ENCODE measurements around the gene ARHGAP18. TPM values are rescaled to one million over a fixed set of nuclear protein-coding genes. Genes with fewer than 3 reads are reported as not detected.
A peak's percentile ranks its signal among the peaks of the same experiment; 100 is the strongest.

The ARHGAP18 gene
- total RNA-seq, 1 experiment from 2014 or later, result 18.2 TPM

GRCh38 chr6:129660346-129660676 is 49.7 kb downstream of the ARHGAP18 start:
- DNase-seq (ENCODE audit: low read depth, low spot score), result no peak
- in situ Hi-C loops (cut with HindIII; ENCODE audit: low pct_unique_long_range_greater_than_20kb, low sequenced_read_pairs), result no loop called here

GRCh38 chr6:129659590-129660345 is 50.2 kb downstream of the ARHGAP18 start:
- in situ Hi-C loops (cut with HindIII; ENCODE audit: low pct_unique_long_range_greater_than_20kb, low sequenced_read_pairs), result no loop called here
- DNase-seq (ENCODE audit: low read depth, low spot score), result peak; percentile 74

GRCh38 chr6:129659167-129659566 is 50.8 kb downstream of the ARHGAP18 start:
- no peak for DNase-seq (ENCODE audit: low read depth, low spot score)
- in situ Hi-C loops (cut with HindIII; ENCODE audit: low pct_unique_long_range_greater_than_20kb, low sequenced_read_pairs), result no loop called here

- DNase-seq (ENCODE audit: low read depth, low spot score), result no peak
- in situ Hi-C loops (cut with HindIII; ENCODE audit: low pct_unique_long_range_greater_than_20kb, low sequenced_read_pairs), result no loop called here
Measured at GRCh38 chr6:129657483-129657882, 52.5 kb downstream of the ARHGAP18 start.

- in situ Hi-C loops (cut with HindIII; ENCODE audit: low pct_unique_long_range_greater_than_20kb, low sequenced_read_pairs), result no loop called here
- DNase-seq (ENCODE audit: low read depth, low spot score), result no peak
Measured at GRCh38 chr6:129655334-129655733, 54.6 kb downstream of the ARHGAP18 start.

- in situ Hi-C loops (cut with HindIII; ENCODE audit: low pct_unique_long_range_greater_than_20kb, low sequenced_read_pairs), result no loop called here
- DNase-seq (ENCODE audit: low read depth, low spot score), result no peak
Measured at GRCh38 chr6:129653746-129654145, 56.2 kb downstream of the ARHGAP18 start.

GRCh38 chr6:129653229-129653628 is 56.7 kb downstream of the ARHGAP18 start:
- no peak for DNase-seq (ENCODE audit: low read depth, low spot score)
- in situ Hi-C loops (cut with HindIII; ENCODE audit: low pct_unique_long_range_greater_than_20kb, low sequenced_read_pairs), result no loop called here

- in situ Hi-C loops (cut with HindIII; ENCODE audit: low pct_unique_long_range_greater_than_20kb, low sequenced_read_pairs), result no loop called here
- no peak for DNase-seq (ENCODE audit: low read depth, low spot score)
Measured at GRCh38 chr6:129651291-129651691, 58.7 kb downstream of the ARHGAP18 start.

- in situ Hi-C loops (cut with HindIII; ENCODE audit: low pct_unique_long_range_greater_than_20kb, low sequenced_read_pairs), result no loop called here
- DNase-seq (ENCODE audit: low read depth, low spot score), result peak; percentile 85
Measured at GRCh38 chr6:129648819-129649491, 61.0 kb downstream of the ARHGAP18 start.

GRCh38 chr6:129647044-129647443 is 62.9 kb downstream of the ARHGAP18 start:
- in situ Hi-C loops (cut with HindIII; ENCODE audit: low pct_unique_long_range_greater_than_20kb, low sequenced_read_pairs), result no loop called here
- no peak for DNase-seq (ENCODE audit: low read depth, low spot score)

GRCh38 chr6:129646642-129647041 is 63.3 kb downstream of the ARHGAP18 start:
- no peak for DNase-seq (ENCODE audit: low read depth, low spot score)
- in situ Hi-C loops (cut with HindIII; ENCODE audit: low pct_unique_long_range_greater_than_20kb, low sequenced_read_pairs), result no loop called here

GRCh38 chr6:129645830-129646579 is 64.0 kb downstream of the ARHGAP18 start:
- no peak for DNase-seq (ENCODE audit: low read depth, low spot score)
- in situ Hi-C loops (cut with HindIII; ENCODE audit: low pct_unique_long_range_greater_than_20kb, low sequenced_read_pairs), result no loop called here

- DNase-seq (ENCODE audit: low read depth, low spot score), result no peak
- in situ Hi-C loops (cut with HindIII; ENCODE audit: low pct_unique_long_range_greater_than_20kb, low sequenced_read_pairs), result no loop called here
Measured at GRCh38 chr6:129645106-129645829, 64.7 kb downstream of the ARHGAP18 start.

- in situ Hi-C loops (cut with HindIII; ENCODE audit: low pct_unique_long_range_greater_than_20kb, low sequenced_read_pairs), result no loop called here
- DNase-seq (ENCODE audit: low read depth, low spot score), result no peak
Measured at GRCh38 chr6:129644567-129645015, 65.4 kb downstream of the ARHGAP18 start.

- DNase-seq (ENCODE audit: low read depth, low spot score), result no peak
- in situ Hi-C loops (cut with HindIII; ENCODE audit: low pct_unique_long_range_greater_than_20kb, low sequenced_read_pairs), result no loop called here
Measured at GRCh38 chr6:129643968-129644367, 66.0 kb downstream of the ARHGAP18 start.

GRCh38 chr6:129643176-129643575 is 66.8 kb downstream of the ARHGAP18 start:
- in situ Hi-C loops (cut with HindIII; ENCODE audit: low pct_unique_long_range_greater_than_20kb, low sequenced_read_pairs), result no loop called here
- no peak for DNase-seq (ENCODE audit: low read depth, low spot score)

- in situ Hi-C loops (cut with HindIII; ENCODE audit: low pct_unique_long_range_greater_than_20kb, low sequenced_read_pairs), result no loop called here
Measured at GRCh38 chr6:129642322-129642721, 67.7 kb downstream of the ARHGAP18 start.

GRCh38 chr6:129641344-129641743 is 68.6 kb downstream of the ARHGAP18 start:
- in situ Hi-C loops (cut with HindIII; ENCODE audit: low pct_unique_long_range_greater_than_20kb, low sequenced_read_pairs), result no loop called here
- DNase-seq (ENCODE audit: low read depth, low spot score), result no peak

More at GRCh38 chr6:129642322-129642721, 67.7 kb downstream of the ARHGAP18 start:
- no peak for DNase-seq (ENCODE audit: low read depth, low spot score)
